Central memory CD4-positive, alpha-beta T cell (primary cell): ENCODE measurements around the gene QSER1.
"Not testable (repeated sequence)": the region's sequence is repeated elsewhere in the genome, so short reads cannot be mapped to it uniquely, and the experiment has no call there.

ENCODE experiments used
- DNase-seq: peaks from one replicate; pipeline ENCODE4 v3.0.0; 2022

QSER1 gene

DNA sequence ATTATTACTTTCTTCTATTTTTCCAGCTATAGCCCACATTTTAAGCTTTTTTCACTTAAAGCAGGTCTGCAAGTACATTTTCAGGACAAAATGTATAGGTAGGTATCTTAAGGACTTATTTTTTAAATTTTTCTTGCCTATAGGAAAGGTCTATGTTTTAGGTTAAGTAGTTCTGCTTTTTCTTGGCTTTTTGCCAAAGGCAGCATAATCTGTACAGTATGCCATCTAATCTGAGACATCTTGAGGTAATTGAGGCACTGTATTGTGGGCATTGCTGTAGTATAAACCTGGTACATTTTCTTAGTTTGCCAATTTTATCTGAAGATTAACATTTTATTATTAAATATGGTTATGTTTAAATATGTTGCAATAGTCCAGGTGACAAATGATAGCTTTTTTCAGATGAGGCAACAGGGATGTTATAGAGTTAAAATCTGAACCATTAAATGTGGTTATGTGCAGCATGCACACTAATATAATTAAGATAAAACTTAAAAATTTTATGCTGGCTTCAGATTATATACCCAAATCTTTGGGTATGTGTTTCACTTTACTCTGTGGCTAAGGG, 42.9 kb downstream of the QSER1 start:
- DNase-seq: no peak

DNA sequence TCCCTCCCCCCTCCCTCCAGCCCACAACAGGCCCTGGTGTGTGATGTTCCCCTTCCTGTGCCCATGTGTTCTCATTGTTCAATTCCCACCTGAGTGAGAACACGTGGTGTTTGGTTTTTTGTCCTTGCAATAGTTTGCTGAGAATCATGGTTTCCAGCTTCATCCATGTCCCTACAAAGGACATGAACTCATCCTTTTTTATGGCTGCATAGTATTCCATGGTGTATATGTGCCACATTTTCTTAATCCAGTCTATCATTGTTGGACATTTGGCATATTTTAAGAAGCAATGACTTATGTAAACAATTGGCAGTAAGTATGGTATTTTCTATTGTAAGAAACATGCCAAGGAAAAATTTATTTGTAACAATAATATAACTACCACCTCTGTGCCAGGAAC, 43.6 kb downstream of the QSER1 start:
- DNase-seq: not testable (repeated sequence)

DNA sequence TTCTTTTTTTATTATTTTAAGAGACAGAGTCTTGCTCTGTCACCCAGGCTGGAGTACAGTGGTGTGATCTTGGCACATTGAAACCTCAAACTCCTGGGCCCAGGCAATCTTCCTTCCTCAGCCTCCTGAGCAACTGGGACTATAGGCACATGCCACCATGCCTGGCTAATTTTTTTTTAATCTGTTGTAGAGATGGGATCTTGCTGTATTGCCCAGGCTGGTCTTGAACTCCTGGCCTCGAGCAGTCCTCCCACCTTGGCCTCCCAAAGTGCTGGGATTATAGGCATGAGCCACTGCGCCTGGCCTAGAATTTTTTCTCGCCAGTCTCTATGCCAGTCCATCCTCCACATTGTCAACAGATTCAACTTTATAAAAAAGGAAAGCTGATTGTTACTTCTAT, 44.7 kb downstream of the QSER1 start:
- not testable (repeated sequence) for DNase-seq

DNA sequence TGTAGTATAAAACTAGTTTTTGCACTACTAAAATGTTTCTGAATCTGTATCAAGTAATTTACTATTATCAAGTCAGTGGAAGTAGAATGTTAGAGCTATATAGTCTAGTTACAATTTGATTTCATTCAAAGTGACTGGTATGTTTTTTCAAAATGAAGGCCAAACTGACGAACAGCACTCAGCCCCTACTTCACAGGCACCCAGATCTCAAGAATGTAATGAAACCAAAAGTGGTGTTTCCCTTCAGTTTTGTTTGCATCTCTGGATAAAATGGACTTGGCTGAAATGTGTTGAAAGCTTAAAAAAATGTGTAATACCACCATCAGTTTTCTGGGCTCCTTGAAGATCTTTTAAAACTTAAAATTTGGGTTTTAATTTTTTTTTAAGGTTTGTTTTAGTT, 46.4 kb downstream of the QSER1 start:
- no peak for DNase-seq

DNA sequence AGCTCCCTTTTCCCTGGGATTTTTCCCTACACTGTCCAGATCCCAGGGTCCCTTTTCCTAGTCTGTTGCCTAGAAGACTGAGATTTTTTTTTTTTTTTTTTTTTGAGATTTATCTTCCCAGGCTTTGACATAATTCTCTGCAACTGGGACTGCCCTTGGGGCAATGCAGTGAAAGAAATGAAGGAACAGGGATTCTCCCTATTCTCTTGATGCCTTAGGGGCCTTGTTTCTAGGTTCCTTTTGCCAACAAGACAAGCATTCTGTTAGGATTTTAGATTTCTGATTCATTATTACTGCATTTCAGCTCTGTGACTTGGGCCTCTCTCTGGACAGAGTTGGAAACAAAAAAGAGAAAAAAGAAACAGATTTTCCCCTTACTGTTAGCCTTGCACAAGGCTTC, 47.3 kb downstream of the QSER1 start:
- DNase-seq: no peak

DNA sequence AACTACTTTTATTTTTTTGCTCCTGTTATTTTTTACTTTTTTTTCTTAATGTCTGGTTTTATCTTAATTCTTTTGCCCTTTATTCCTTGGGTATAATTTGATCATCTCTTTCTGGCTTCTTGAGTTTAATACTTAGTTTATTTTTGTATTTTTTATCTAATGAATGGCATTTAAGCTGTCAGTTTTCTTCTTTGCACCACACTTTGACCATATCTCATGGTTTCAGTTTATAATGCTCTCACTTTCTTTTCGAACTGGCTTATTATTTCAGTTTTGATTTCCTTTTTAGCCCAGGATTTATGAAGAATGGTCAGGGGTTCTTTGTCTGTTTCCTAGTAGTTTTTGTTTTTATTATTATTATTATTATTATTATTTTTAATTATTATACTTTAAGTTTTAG, 48.3 kb downstream of the QSER1 start:
- no peak for DNase-seq

DNA sequence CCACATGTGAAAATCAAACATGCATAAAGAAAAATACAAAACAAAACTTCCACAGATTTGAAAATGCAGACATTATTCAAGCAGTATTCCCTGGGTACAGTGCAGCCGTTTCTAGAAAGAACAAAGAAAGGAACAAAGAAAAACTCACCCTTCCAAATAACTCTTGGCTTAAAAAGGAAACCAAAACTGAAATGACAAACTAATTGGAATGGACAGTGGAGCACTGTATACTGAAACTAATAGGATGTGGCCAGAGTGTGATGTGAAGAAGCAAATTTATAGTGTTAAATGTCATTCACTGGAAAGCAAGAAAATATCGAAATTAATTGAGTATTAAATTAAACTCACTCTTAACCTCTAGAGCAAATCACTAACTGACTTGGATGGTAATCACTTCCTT, 55.4 kb downstream of the QSER1 start:
- no peak for DNase-seq

DNA sequence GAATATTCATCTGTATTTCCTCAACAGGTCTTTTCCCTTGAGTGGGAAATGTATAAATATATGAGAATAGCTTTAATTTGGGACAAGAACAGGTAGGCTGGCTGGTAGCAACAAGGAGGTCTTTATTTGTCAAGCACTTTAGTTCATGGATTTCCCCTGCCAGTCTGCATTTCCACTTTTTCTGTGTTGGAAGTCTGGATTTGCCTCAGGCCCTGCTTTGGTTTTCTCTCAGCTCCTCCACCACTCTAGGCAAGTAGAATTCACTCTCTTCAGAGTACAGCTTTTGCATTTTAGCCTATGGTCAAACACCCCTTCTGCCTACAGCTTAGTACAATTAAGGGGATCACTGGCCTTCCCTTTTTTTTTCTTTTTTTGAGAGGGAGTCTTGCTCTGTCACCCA, 57.1 kb downstream of the QSER1 start:
- DNase-seq: no peak

DNA sequence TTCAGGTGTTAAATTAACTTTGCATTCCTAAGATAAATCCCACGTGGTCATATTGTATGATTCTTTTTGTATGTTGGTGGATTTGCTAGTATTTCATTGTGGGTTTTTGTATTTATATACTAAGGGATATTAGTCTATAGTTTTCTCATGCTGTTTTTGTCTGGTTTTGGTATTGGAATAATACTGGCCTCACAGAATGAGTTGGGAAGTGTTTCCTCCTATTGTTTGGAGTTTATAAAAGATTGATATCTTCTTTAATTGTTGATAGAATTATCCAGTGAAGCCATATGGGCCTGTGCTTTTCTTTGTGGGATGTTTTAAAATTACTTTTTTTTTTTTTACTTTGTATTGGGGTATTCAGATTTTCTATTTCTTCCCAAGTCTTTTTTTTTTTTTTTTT, 59.8 kb downstream of the QSER1 start:
- DNase-seq: no peak

DNA sequence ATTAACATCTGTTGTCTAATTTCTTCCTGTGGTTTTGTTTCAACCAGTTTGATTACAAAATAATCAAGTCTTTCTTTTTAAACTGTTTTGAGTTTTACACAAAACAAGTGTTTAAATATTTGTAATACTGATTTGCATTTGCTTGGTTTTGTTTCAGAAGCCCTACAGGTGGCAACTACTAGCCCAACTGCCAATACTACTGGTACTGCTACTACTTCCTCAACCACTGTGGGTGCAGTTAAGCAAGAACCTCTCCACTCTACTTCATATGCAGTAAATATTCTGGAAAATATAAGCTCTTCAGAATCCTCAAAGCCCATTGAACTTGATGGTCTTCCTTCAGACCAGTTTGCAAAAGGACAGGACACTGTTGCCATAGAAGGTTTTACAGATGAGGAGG, 61.1 kb downstream of the QSER1 start:
- no peak for DNase-seq

DNA sequence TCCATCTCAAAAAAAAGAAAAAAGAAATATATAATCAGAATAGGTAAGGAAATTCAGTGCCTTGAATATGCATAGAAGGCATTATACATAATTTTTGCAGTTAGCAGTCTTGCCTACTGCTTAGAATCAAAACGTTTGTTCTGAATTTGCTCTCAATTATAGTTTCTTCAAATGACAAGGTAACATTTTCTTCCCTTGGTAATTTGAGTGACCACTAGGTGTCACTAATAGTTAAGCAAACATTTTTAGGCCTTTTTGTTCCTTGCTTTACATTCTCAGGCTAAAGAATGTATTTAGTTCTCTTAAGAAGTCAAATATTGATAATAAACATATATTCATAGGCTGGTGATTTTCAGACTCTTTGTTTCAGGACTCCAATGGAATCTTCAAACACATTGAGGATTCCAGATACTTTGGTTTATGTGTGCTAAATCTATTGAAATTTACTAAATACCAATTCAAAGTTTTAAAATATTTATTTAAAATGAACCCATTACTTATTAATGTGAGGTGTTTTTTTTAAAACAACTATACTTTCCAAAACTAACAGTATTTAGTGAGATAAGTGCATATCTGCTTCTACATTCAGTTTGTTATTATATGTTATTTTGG, 68.0 kb downstream of the QSER1 start:
- peak; percentile 38 for DNase-seq

DNA sequence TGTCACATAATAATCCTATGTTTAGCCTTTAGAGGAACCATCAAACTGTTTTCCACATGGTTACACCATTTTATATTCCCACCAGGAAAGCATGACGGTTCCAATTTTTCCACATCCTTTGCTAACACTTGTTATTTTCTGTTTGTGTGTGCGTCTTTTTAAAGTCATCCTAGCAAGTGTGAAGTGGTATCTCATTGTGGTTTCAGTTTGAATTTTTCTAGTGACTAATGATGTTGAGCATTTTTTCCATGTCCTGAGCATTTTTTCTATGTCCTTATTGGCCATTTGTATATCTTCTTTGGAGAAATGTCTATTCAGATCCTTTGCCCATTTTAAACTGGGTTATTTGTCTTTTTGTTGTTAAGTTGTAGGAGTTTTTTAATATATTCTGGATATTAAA, 69.4 kb downstream of the QSER1 start:
- no peak for DNase-seq

DNA sequence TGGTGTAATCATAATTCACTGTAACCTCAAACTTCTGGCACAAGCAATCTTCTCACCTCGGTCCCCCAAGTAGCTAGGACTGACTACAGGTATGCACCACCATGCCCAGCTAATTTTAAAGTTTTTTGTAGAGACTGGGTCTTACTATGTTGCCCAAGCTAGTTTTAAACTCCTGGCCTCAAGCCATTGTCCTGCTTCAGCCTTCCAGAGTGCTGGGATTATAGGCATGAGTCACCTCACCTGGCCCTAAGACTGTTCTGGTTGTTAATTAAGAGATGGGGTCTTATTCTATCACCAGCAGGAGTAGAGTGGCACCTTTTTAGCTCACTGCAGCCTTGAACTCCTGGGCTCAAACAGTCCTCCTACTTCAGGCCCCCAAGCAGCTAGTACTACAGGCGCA, 71.1 kb downstream of the QSER1 start:
- no peak for DNase-seq

DNA sequence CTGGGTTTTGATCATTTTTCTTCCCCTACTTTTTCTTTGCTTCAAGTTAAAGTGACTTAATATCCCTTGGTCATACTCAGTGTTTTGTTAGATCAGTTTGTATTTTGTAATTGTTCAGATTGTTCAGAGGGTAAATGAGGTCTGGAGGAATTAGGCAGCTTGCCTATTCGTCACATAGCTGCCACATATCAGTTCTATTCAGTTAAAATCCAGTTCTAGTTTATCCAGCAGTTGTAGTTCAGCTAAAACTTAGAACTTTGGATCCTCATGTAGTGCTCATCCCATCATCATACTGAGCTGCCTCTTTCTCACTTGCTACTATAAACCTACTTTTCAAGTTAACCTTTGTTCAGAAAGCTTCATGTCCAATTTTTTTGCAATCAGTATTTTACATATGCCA, 75.9 kb downstream of the QSER1 start:
- DNase-seq: no peak

DNA sequence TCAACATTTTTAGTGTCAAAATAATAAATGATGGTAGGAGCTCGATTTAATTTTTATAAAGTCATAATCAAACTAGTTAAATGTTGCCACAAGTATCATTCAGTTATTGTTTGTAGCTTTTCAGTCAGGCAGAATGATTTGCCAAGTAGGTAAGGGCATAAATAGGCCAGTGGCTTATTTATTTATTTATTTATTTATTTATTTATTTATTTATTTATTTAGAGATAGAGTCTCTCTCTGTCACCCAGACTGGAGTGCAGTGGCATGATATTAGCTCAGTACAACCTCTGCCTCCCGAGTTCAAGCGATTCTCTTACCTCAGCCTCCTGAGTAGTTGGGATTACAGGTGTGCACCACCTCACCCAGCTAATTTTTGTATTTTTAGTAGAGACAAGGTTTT, 79.6 kb downstream of the QSER1 start:
- not testable (repeated sequence) for DNase-seq

DNA sequence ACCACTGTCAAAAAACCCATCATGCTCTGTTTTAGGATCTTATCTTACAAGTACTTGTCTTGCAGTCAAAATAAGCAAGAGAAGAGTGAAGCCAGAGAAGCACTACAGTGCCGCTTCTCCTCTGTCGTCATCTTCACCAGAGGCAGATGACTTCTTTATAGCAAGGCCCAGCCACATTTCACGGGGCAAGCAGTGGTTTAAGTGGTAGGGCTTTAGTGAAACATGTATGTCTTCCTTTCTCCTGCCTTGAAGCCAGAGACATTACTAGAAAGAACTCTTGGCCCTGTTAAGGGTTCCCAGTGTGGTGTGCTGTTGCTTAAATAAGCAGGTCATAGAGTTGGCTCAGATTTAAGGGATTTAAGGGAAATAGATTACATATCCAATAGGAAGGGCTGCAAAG, 80.2 kb downstream of the QSER1 start:
- DNase-seq: no peak

DNA sequence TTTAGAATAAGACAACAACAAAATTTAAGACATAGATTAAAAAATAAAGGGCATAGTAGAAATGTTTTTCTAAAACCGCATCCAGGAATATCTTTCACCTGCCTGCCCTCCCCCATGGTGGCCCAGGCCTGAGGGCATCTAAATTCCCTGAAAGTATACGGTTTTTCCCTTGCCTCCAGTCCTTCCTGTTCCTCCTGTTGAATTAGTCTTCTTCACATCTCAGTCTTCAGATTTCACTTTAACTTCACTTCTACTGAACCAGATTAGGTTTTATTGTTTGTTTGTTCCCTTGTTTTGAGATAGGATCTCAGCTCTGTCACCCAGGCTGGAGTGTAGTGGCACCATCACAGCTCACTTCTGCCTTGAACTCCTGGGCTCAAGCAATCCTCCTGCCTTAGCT, 90.0 kb downstream of the QSER1 start:
- DNase-seq: no peak

DNA sequence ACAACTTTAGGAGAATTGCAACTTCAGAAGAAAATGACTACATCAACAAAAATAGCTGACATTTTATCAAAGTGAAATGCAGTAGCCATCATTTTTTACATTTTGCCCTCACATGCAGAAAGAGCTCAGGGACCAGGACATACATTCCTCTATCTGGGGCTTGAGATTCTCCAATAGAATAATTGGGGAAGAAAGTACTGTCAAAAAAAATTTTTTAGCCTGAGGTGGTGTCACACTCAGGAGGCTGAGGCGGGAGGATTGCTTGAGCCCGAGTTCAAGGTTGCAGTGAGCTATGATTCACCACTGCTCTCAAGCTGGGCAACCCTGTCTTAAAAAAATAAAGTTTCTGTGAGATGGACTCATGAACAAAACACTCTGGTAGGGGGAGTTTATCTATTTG, 90.9 kb downstream of the QSER1 start:
- DNase-seq: no peak

DNA sequence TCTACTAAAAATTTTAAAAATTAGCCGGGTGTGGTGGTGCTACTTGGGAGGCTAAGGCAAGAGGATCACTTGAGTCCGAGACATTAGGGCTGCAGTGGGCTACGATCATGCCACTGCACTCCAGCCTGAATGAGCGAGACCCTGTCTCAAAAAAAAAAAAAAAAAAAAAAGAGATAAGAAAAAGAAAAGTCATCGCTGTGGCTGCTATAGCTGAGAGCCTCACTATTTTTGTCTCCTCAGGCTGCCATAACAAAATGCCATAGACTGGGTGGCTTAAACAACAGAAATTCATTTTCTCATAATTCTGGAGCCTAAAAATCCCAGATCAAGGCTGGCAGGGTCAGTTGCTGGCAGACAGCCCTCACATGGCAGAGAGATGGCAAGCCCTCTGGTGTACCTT, 93.0 kb downstream of the QSER1 start:
- no peak for DNase-seq

DNA sequence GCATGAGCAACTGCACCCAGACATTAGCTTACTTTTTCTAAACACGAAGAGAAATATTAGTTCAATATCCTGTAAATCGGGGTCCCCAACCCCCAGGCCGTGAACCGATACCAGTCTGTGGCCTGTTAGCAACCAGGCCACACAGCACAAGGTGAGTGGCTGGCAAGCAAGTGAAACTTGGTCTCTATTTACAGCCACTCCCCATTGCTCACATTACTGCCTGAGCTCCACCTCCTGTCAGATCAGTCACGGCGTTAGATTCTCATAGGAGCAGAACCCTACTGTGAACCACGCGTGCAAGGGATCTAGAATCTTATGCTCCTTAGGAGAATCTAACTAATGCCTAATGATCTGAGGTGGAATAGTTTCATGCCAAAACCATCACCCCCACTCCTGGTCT, 95.2 kb downstream of the QSER1 start:
- no peak for DNase-seq

DNA sequence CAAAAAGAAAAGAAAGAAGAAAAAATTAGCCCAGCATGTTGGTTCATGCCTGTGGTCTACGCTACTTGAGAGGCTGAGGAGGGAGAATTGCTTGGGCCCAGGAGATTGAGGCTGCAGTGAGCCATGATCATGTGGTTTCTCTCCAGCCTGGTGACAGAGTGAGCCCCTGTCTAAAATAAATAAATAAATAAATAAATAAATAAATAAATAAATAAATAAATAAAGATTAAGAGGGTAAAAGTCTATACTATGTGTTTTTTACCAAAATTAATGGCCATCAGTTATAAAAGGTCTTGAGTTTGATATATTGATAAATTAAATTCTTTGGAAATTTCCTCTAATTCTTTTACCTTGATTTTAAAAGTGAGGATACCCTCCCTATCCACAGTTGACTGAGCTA, 97.9 kb downstream of the QSER1 start:
- DNase-seq: no peak

DNA sequence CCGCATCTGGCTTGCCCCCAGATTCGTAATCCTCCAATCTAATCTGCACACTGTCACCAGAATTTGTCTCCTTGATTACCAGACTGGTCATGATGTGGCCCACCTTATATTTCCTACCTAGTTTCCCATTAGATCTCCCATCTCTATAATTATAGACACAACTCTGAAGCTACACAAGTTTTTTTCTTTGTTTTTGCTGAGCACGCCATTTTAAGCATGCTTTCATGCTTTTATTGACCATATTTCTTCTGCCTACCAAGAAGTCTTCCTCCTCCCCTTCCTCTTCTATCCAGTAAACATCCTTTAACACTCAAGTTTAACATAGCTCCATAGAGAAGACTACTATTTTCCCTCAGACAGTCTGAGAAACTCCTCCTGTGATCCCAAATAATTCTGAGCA, 98.8 kb downstream of the QSER1 start:
- no peak for DNase-seq

DNA sequence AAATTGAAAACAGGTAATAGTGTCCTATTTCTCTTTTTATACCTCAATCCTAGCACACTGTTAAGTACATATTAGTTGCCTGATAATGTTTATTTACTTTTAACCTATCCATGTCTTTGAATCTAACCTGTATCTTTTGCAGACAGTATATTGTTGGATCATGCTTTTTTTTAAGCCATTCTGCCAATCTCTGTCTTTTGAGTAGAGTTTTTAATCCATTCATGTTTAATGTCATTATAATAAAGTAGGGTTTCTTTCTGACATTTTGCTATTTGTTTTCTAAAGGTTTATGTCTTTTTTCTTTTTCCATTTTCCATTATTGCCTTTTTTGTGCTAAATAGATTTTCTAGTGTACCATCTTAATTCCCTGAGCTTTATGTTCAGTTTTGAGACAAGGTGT, 99.3 kb downstream of the QSER1 start:
- DNase-seq: no peak

DNA sequence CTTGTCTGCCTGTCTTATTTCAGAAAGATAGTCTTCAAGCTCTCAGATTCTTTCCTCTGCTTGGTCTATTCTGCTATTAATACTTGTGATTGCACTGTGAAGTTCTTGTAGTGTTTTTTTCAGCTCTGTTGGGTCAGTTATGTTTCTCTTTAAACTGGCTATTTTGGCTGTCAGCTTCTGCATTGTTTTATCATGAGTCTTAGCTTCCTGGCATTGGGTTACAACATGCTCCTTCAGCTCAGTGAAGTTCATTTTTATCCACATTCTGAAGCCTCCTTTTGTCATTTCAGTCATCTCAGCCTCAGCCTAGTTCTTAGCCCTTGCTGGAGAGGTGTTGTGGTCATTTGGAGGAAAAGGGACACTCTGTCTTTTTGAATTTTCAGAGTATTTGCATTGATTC, 107.6 kb downstream of the QSER1 start:
- no peak for DNase-seq

DNA sequence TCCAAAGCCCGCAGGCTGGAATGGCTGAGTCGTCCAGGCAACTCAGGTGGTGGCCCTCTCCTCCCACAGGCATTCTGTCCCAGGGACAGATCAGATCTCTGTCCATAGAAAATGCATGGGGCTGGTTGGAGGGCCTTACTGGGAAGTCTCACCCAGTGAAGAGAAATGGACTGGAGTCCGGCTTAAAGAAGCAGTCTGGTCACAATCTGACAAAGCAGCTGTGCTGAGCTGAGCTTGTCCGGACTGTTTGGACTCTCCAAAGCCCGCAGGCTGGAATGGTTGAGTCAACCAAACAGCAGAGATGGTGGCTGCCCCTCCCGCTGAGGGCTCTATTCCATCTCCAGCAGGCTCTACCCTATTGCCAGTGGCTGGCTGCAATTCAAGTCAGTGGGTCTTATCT, 108.7 kb downstream of the QSER1 start:
- DNase-seq: no peak
